Measurements from ENCODE around the gene CPM.

GRCh38 chr12:68899251-68899771 lies 33.7 kb downstream of the CPM start:
- TF ChIP-seq CTCF (conservative IDR thresholded peaks at IDR 0.05; ENCODE audit: low read depth, low read length), result peak; percentile 46
- no peak for TF ChIP-seq ELK1 (IDR thresholded peaks at IDR 0.05; ENCODE audit: borderline replicate concordance, low read depth, low read length)
- peak; percentile 61 for TF ChIP-seq RAD21 (IDR thresholded peaks at IDR 0.05; ENCODE audit: low read length)
- TF ChIP-seq POLR2A (IDR thresholded peaks at IDR 0.05; ENCODE audit: low read depth, low read length), result no peak
- TF ChIP-seq RCOR1 (IDR thresholded peaks at IDR 0.05; ENCODE audit: insufficient replicate concordance, low read length), result no peak
